C4-2B (cell line): ENCODE data around the gene FOXP1.
"Not testable (repeated sequence)": the region's sequence is repeated elsewhere in the genome, so short reads cannot be mapped to it uniquely, and the experiment has no call there.

Source experiments
- H3K27ac ChIP-seq: fragments of 450-650 bp; 2 replicates; pipeline ENCODE4 v1.5.1; 2017
- ZFX ChIP-seq: fragments of 450-650 bp; IDR thresholded peaks from 2 replicates; pipeline ENCODE4 v1.6.1; 2017
- TF ChIP-seq, protein P1 (sequence below): fragments of 450-650 bp; conservative IDR thresholded peaks from 2 replicates; pipeline ENCODE4 v1.5.1; 2017; ENCODE audit warnings: mild to moderate bottlenecking

Gene FOXP1

GRCh38 chr3:71329817-71330216, 253.7 kb downstream of the FOXP1 start:
- H3K27ac ChIP-seq: no peak overlapping the region
- TF ChIP-seq ZFX: no peak
- TF ChIP-seq, protein P1, sequence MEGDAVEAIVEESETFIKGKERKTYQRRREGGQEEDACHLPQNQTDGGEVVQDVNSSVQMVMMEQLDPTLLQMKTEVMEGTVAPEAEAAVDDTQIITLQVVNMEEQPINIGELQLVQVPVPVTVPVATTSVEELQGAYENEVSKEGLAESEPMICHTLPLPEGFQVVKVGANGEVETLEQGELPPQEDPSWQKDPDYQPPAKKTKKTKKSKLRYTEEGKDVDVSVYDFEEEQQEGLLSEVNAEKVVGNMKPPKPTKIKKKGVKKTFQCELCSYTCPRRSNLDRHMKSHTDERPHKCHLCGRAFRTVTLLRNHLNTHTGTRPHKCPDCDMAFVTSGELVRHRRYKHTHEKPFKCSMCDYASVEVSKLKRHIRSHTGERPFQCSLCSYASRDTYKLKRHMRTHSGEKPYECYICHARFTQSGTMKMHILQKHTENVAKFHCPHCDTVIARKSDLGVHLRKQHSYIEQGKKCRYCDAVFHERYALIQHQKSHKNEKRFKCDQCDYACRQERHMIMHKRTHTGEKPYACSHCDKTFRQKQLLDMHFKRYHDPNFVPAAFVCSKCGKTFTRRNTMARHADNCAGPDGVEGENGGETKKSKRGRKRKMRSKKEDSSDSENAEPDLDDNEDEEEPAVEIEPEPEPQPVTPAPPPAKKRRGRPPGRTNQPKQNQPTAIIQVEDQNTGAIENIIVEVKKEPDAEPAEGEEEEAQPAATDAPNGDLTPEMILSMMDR: no peak

- no peak for TF ChIP-seq ZFX
- TF ChIP-seq, protein P1: no peak
- H3K27ac ChIP-seq: no peak overlapping the region
Measured at GRCh38 chr3:71328926-71329325, 254.6 kb downstream of the FOXP1 start.

DNA sequence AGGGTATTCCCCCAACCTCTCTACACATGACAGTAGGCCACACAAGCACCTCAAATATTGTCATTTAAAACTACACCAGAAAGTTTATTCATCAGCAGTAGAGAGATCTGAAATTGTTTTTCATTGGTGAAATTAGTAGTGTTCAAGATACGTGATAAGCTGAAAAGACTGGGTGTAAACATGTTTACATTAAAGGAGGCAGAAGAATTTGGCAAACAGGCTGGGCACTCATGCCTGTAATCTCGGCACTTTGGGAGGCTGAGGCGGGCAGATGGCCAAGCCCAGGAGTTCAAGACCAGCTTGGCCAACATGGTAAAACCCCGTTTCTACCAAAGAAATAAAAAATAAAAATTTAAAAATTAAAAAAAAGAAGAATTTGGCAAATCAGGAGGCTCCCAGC, 255.6 kb downstream of the FOXP1 start:
- TF ChIP-seq, protein P1: no peak
- no peak for TF ChIP-seq ZFX
- H3K27ac ChIP-seq: no peak overlapping the region

- TF ChIP-seq ZFX: no peak
- TF ChIP-seq, protein P1: no peak
- H3K27ac ChIP-seq: no peak overlapping the region
Measured at GRCh38 chr3:71325715-71326114, 257.8 kb downstream of the FOXP1 start.

- H3K27ac ChIP-seq: not testable (repeated sequence)
Measured at GRCh38 chr3:71324224-71324623, 259.3 kb downstream of the FOXP1 start.

GRCh38 chr3:71323558-71323957, 260.0 kb downstream of the FOXP1 start:
- no peak for TF ChIP-seq ZFX
- TF ChIP-seq, protein P1: no peak
- H3K27ac ChIP-seq: no peak overlapping the region

- TF ChIP-seq, protein P1: no peak
- no peak for TF ChIP-seq ZFX
- no peak overlapping the region for H3K27ac ChIP-seq
Measured at GRCh38 chr3:71322154-71322553, 261.4 kb downstream of the FOXP1 start.

GRCh38 chr3:71319771-71320170, 263.8 kb downstream of the FOXP1 start:
- TF ChIP-seq, protein P1: no peak
- no peak for TF ChIP-seq ZFX
- H3K27ac ChIP-seq: no peak overlapping the region
